HTR-8/SVneo (cell line): ENCODE data around the gene TNKS1BP1.
A peak's percentile ranks its signal among the peaks of the same experiment; 100 is the strongest.

Experiments
- DNase-seq: peaks from one replicate; pipeline ENCODE4 v3.0.0; 2011; ENCODE audit warnings: low spot score, mixed read lengths; ENCODE audit not compliant: insufficient read length
- FAIRE-seq: peaks from 2 replicates; lab custom pipeline; 2011; peaks lifted over from hg19 to GRCh38; lab: Jason Lieb, UNC

Gene TNKS1BP1

DNA sequence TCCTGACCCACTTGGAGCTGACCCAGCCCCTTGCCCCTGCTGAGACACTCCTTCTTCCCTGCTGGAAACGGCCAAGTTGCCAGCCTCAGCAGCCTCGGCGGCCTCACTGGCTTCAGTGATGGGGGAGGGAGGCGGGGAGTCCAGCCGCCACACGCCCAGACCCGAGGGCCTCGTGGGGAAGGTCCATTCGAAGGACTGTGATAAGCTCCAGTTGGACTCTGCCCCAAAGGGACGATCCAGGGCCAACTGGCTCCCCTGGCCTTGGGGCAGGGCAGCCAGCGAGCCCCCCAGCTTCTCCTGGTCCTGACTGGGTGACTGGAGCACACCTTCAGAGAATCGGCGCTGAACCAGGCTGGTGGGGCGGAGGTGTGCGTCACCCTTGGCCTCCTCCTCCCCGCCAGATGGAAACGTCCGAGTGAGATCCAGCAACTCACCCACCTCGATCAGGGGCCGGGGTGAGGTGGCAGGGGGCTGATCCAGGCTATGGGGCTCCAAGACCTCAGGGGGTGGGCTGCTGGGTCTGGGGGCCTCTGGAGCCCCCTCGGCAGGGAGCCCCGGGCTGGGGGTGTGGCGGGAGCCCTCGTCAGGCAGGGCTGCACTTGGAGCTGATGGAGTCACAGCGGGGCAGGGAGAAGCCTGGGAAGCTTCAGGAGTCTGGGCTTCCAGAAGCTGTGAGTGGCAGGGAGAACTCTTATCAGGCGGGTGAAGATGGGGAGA, 11.5 kb downstream of the TNKS1BP1 start:
- DNase-seq, result no peak
- no peak for FAIRE-seq

DNA sequence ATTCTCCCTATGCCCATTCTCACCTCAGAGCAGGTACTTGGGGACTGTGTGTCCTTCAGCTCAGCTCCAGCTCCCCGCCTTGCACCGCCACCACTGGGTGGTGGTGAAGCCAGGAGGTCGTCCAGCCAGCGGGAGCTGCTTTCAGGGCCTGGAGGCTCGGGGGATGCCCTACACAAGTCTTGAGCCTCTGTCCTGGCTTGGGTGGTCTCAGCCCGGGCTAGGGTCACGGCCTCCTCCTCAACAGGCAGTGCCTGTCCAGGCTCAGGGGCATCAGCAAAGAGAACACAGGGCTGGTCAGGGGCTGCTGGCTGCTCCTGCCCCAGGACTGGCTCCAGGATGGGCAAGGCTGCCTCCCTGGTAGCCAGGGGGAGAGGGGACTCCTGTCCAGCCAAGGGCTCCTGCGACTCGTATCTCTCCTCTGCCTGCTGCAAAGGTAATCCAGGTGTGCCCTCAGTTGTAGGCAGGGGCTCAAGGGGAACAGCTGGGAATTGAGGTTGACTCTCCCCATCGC, 12.2 kb downstream of the TNKS1BP1 start:
- DNase-seq (no peak), FAIRE-seq (no peak)

DNA sequence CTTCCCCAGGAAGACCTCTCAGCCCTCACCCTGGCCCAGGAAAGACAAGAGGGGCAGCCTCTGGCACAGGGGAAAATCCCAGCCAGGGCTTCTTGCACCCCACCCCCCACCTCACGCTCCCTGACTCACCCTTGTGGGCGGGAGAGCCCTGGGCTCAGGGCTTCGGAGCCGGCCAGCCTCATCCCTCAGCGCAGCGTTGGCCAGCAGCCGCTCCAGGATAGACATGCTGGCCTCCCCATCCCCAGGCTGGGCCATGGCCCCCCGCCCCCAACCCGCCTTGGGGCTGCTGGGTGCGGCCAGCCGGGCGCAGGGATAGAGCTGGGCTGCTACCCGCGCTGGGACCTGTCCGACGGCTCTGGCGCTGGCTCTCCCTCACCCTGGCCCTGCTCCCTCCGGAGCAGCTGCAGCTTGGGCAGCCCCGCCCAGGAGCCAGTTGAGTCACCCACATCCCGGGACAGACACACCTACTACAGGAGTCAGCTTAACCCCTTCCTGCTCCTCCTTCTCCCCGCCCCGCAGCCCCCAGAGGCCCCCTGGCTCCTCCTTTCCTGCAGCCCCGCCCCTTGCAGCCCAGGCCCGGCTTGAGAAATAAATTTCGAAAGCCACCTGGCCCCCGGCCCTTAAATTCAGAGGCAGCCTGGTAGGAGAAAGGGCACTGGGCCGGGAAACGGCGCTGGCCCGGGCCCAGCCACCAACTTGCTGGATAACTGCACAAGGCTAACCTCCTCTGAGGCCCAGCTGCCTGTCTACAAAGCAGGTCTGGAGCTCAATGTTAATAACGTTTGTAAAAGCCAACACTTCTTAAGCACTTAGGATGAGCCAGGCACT, 13.4 kb downstream of the TNKS1BP1 start:
- DNase-seq, result peak; percentile 97
- FAIRE-seq, result peak; percentile 98

DNA sequence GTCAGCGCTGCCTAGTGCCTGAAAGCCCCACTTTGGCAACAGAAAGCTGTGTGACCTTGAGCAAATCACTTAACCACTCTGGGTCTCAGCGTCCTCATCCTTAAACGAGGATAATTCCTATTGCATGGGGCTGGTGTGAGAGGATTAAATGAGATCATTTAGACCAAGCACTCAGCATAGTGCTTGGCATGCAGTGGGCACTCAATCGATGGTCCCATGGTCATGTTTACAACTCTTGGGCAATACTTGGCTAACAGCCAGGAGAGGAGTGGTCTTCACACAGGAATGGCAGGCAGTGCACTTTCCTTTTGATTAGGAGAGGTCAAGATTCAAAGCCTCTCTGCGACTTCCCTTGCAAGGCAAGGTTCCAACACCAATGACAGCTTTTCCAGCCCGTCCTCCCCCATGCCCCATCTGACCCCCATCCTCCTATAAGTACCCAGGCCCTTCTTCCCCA, 14.1 kb downstream of the TNKS1BP1 start:
- FAIRE-seq, result peak; percentile 72
- DNase-seq, result peak; percentile 20

DNA sequence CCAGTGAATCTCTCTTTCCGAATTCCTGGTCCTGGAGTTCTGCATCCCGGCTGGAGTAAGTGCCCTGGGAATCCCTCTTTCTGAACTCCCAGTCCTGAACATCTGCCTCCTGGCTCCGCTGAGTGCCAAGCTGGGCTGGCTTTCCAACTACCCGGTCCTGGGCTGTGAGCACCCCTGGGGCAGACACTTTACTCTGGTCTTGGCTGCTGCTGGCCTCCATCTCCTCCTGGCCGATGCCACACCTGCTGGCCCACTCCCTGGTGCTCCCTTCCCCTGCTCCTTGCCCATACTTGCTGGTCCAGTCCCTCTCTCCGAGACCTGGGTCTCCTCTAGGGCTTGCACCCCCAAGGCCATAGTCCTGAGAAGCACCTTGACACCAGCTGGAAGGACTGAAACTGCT, 14.7 kb downstream of the TNKS1BP1 start:
- no peak for FAIRE-seq
- DNase-seq, result no peak

DNA sequence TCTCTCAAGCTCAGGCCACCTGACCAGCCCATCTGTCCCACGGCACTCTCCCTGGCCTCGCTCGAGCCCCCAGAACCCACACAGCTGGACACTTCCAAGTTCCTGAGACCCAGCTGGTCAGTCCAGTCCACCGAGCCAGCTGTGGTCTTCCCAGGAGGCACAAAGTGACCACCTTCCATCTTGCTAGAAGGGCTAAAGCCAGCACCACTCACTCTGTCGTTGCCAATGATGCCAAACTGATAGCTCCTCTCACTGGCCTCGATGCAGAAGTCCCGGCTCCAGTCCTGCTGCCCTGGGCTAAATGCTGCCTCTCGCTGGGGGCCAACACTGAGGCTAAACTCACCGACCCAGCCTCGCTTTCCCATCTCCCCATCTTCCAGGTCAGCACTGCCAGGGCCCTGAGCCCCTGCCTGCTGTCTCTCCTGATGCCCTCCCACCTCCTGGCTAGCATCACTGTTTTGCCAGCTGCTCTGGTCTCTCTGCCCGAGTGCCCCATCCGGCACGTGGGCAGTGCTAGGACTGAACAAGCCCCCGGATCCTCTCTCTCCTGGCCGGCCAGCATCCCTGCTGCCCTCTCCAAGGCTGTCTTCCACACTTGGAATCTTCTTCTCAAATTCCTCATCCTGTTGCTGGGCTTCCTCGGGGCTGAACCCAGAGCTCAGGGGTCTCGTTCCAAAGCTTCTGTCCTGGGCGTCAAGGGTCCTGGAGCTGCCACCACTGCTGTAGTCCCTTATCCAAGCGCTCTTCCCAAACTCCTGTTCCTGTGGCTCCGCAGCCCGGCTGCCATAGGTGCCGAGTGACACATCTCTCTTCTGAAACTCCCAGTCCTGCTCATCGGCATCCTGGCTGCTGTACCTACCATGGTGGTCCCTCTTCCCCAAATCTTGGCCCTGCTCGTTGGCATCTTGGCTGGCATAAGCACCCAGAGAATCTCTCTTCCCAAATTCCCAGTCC, 15.4 kb downstream of the TNKS1BP1 start:
- FAIRE-seq (no peak), DNase-seq (no peak)

DNA sequence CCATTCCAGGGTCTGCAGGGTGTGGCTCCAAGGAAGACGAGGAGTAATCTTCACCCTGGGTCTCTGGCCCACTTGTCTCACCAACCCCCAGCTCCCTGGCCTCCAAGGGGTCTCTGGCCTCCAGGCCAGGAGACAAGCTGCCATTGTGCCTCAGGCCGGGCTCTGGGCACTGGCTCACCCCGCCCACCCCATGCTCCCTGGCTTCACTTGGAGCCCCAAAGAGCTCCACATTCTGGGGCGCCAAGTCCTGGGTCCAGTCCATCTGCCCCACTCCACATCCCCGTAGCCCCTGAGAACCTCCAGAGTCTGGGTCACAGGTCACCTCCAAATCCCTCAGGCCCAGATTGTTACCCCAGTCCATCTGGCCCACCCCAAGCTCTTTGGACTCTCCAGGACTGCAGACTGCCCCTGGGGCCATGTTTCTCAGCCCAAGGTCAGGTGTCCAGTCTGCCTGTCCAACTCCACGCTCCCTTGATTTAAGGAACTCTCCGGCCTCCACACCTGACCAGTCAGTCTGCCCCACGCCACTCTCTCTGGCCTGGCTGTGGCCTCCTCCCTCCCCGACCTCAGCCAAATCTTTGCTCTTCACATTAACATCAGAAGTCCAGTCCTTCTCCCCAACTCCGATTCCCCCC, 16.2 kb downstream of the TNKS1BP1 start:
- DNase-seq (no peak), FAIRE-seq (no peak)

DNA sequence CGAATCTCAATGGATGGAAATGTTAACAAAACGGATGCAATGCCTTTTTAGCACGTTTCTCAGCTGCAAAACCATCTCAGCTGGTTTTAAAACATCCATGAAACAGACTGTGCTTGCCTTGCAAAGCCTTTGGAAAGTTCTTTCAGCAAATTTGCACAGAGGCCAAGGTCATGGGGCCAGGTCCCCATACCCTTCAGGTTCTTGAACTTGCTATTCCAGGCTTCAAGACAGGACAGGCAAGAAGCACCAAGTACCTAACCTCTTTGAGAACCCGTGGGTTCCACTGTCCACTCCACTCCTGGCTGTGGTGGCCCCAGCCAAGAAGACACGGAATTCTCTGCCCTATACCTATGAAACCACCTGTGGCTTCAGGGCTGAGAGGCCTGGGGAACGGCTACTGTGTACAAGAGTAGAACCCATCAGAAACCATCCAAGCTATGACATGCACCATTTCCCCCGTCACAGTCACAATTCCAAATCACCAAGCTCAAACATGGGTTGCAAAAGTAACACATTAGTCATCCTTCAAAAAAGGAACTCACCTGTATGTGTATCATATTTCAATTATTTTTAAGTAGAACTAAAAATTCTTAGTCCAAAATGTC, 17.0 kb downstream of the TNKS1BP1 start:
- DNase-seq, result no peak
- no peak for FAIRE-seq

DNA sequence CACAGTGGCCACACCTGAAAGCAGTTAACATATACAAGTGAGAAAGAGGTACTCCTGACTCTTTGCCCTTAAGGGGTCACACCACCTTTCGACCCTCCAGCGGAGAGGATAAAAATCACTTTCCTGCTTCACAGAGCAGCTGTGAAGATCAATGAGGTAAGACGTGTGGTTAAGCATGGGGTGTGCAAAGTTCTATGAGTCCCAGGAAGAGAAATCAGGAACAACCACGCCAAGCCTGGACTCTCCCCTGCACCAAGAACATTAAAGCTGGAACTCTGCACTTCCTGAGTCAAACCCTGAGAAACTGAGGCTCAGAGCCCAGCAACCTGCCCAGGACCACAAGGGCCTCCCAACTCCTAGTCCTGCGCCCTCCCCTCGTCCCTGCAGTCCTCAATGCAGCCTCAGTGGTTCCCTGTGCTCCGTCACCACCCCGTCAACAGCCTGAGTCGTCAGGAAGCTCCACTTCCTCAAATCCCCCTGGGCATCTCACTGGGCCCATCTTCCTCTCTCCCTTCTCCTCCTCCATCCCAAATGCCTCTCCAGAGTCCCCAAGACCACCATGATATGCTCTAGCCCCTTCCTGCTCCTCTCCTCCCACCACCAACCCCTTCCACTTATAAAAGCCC, 17.7 kb downstream of the TNKS1BP1 start:
- FAIRE-seq (no peak), DNase-seq (no peak)

DNA sequence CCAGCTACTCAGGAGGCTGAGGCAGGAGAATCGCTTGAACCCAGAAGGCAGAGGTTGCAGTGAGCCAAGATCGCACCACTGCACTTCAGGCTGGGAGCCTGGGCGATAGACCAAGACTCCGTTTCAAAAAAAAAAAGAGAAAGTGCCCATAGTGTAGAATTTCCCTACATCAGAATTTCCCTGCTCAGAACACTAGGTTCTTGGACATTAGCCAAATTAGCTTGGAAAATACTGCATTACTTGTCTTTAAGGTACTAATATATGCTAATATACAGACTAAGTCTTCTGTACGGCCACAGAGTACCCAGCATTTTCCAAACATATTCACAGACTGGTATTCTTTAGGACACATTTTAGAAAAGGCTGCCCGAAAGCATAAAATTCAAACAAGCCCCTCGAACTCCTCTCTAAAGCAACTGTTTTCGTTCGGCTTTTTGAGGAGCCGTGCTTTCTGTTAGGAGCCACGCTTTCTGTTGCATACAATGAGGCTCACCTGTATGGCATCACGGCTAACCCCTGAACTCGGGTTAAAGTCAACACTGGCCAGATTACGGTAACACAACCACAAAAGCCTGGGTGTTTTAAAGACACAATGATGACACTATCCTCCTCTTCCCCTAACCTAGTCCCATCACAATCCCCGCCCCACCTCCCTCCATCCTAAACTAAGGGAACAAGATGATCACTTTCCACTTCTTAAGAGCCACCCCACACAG, 18.4 kb downstream of the TNKS1BP1 start:
- DNase-seq, result no peak
- FAIRE-seq, result no peak

DNA sequence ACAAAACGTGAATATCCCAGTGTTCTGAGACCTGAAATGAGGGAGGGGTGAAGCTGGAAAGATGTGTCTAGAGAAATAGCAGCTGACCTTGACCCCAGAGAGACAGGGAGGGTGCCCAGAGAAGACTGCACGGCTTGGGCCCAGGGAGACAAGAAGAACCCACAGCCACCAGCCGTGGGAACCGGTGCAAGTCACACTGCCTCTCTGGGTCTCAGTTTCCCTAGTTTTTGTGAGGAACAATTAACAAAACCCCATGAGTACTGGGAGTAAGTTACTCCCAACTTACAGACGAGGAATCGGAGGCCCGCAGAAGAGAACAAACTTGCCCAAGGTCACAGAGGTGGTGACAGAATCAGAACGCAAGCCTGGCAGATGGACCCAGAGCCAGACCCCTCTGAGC, 19.2 kb downstream of the TNKS1BP1 start:
- DNase-seq (no peak), FAIRE-seq (no peak)

DNA sequence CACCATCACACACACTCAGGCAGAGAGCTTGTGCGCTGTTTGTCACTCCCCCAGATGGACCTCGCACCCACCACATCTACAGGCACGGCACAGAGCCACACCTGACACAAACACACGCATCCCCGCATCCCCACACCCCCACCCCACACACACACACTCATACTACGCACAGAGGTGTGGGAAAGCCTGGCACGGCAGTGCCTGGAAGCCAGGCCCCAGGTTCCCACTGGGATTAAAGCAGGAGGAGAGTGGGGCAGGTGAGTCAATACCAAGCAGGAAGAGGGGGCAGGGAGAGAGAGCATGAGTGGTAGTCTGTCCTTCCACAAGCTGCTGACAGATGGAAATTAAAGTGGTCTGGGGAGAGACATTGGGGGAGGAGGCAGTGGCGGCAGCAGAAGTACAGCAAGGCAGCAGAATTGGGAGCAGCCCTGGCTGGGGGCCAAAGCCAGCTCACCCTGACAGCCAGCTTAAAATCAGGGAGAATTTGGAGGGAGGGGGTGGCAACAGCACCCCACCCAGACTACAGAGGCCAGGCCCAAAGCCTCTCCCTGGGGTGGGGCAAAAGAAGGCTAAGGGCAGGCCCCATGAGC, 20.7 kb downstream of the TNKS1BP1 start:
- FAIRE-seq, result no peak
- no peak for DNase-seq

DNA sequence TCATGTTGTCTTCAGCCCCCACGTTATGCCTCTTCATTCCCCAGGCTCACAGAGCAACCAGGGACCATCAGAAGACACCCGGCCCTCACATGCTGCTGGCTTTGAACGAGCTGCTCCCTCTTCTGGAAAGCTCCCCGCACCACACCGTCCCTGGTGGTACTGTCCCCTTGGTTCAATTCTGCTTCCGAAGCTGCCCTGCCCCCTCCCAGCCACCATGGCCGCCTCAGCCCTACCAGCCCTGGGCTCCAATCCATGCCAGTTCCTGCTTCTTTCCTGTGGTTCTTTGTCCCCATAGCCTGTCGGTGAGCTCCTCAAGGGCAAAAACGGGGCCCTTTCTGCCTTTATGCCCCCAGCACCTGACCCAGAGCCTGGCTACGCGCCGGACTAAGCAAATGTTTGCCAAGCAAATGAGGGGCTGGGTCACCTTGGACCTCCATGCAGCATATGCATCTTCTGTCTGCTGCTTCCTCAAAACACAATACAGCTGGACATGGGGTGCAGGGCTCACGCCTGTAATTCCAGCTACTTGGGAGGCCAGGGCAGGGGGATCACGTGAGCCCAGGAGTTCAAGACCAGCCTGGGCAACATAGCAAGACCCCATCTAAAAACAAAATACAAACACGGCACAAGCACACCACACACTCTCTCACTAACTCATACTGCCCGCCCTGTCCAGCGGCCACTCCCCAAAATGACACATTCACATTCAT, 21.3 kb downstream of the TNKS1BP1 start:
- DNase-seq (no peak), FAIRE-seq (peak; percentile 40)

DNA sequence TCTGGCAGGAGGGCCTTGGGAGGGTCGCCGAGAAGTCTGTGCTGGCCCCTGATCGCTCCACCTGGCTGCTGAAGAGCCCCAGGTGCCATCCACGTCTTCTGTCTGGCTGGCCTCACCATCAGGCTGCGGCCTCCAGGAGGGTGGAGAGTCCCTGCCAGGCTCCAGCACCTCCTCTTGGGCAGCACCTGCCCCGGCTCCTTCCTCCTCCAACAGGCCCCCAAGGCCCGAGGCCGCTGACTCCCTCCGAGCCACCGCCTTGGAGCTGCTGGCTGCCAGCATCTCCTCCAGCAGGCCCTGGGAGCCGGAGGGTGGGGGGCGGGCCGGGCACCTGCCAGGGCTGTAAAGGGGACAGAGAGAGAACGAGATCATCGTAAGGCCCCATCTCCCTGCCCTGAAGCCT, 22.3 kb downstream of the TNKS1BP1 start:
- no peak for FAIRE-seq

DNA sequence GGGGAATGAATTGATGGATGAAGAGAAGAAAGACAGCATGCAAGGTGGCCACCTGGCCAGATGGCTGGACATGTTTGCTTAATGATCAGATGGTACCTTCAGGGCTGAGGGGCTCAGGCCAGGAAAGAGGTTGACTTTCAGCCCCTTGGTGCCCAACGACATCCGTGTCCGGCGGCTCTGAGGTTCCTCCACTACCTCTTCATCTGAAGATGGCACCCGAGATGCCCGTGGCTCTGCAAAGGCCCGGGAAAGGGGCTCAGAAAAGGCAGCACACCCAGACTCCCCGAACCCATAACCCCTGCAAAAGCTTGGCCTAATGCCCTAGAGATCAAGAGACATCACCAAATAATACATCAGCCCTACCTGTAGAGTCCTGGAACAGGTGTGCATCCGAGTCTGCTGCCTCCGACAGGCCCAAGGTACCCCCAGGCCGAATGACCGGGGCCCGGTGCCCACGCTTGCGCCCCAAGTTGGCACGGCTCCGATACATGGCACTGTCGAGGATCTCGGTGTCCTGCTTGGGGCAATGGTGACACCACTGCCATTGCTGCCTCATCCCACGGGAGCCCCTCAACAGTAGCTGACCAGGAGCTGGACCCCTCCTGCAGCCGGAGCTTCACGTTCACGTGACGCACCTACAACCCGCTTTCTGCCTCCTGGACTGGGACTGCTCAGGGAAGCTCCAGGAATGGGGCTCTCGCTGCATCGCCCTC, 22.9 kb downstream of the TNKS1BP1 start:
- FAIRE-seq, result no peak
- no peak for DNase-seq

More for the DNA sequence above, 22.3 kb downstream of the TNKS1BP1 start:
- DNase-seq, result no peak

DNA sequence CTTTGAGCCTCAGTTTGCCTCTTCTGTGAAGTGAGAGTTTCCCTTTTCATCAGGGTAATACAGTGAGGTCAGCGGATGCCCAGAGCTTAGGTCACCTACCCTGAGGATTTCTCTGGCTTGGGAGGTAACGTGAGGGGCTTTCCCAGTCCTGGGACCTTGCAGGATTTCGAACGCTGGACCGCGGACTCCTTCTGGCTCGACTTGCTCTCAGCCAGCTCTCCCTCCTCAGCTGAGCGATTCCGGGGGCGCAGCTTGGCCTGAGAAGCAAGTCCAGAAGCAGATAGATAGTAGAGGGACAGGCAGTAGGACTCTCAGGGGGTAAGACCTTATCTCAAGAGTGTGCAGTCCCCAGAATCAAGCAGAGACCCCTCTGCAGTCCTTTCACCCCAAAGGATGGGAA, 24.0 kb downstream of the TNKS1BP1 start:
- FAIRE-seq, result no peak

More for the DNA sequence above, 24.0 kb downstream of the TNKS1BP1 start:
- DNase-seq, result no peak
